NCI-H146 treated with DMSO at 0.1 percent for 48 hours (cell line): ENCODE results near the gene MRPS11.
"Not testable (repeated sequence)": the region's sequence is repeated elsewhere in the genome, so short reads cannot be mapped to it uniquely, and the experiment has no call there.

Experiments
- DNase-seq: peaks from one replicate; lab custom pipeline; 2025; ENCODE audit not compliant: unreplicated experiment; lab: John Stamatoyannopoulos, UW

MRPS11 gene

DNA sequence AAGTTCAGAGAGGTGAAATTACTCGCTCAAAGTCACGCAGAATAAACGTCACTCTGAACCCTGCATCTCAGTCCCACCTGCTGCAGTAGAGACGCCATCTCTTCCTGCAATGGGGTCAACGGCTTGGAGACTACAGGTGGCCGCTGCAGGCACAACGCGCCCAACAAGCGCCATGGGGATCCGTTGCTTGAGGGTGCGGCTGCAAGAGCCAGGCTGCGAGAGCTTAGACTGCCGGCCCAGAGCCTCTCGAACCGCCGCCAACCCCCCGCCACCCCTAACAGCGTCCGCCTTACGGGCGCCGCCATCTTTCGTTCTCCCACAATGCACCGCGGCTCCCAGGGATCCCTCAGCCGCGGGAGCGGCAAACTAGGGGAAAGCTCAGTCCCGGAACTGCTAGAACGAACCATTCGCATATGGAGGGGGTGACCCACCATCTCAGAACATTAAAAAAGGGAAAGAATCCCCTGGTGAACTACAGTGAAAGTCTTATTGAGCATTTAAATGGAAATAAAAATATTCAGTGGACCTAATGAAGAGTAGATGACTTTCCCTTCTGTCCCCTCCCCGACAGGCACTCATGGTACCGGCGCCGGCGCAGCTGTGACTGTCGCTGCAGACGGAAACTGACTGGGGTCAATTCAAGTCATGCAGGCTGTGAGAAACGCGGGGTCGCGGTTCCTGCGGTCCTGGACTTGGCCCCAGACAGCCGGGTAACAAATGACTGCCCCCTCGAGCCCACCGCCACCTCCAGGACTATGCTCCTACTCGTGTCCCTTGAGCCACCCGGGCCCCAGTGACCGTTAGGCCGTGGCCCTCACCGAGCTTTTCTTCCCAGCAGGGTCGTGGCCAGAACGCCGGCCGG, at the start of gene MRPS11, which contains the start of gene MRPL46:
MRPS11 (plus strand) TSS at position 636 of the 862 bp plus-strand sequence; CDS start at position 646, 10 bp downstream.
MRPL46 (minus strand) TSS at position 316 of the 862 bp plus-strand sequence; CDS start at position 305, 11 bp downstream.
- DNase-seq = peak; percentile 91

DNA sequence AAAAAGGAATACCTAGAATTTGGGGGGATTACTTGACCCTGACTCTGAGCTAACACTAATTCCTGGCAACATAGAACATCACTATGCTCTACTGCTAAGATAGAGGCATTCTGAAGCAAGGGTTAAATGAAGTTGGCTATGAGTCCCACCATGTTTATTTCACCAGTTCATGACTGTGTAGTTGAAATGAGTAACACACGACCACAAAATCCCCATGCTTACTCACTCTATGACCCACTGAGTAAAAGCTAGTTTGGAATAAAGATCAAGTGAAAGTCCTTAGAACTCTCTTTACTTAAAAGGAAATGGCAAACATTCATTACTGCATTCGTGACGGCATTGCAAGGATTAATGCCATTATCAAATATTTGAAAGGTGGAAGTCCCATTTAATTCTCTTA, 47.7 kb upstream of the MRPS11 start:
- DNase-seq = no peak

DNA sequence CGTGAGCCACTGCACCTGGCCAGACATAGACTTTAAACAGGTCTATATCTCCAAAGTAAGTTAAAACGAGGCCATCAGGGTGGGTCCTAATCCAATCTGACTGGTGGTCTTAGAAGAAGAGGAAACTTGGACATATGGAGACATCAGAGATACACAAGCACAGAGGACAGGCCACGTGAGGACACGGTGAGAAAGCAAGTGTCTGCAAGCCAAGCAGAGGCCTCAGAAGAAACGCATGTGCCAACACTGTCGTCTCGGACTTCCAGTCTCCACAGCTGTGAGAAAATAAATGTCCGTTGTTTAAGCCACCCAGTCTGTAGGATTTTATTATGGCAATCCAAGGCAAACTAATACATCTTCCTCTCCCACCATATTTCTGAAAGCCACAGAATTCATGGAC, 44.2 kb upstream of the MRPS11 start:
- no peak for DNase-seq

DNA sequence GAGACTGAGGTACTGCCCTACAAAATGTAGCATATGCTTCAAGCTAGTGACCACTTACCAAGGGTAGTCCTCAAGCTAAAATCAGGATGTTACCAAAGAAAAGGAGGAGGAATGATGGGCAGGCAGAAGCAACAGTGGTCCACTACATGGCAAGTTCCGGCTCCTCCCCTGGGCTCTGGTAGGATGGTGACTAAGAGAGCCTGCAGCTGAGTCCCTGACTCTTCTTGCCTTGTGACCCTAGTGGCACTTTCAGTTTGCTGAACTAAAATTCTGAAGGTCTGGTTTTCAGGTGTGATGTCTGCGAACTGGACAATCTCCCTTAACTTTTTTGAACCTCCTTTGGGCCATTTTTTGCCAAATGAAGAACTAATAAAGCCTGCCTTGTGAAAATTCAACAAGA, 41.2 kb upstream of the MRPS11 start:
- no peak for DNase-seq

DNA sequence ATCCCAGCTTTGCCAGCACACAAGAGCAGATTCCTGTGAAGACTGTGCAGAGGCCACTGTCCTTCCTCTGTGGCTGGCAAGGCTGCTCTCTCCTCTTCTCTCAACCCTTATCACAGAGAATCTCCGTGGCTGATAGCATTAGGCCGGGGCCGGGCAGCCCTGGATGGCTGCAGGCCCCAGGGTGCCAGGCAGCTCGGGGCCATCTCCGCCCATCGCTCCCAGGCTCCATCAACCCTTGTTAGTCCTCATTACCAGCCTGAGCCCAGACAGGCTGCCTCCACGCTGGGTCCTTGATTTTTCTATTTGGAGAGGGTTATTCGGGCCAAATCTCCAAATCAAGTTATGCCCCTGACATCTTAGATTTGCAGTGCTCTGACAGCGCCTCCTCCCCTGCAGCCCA, 39.5 kb upstream of the MRPS11 start:
- DNase-seq = no peak

DNA sequence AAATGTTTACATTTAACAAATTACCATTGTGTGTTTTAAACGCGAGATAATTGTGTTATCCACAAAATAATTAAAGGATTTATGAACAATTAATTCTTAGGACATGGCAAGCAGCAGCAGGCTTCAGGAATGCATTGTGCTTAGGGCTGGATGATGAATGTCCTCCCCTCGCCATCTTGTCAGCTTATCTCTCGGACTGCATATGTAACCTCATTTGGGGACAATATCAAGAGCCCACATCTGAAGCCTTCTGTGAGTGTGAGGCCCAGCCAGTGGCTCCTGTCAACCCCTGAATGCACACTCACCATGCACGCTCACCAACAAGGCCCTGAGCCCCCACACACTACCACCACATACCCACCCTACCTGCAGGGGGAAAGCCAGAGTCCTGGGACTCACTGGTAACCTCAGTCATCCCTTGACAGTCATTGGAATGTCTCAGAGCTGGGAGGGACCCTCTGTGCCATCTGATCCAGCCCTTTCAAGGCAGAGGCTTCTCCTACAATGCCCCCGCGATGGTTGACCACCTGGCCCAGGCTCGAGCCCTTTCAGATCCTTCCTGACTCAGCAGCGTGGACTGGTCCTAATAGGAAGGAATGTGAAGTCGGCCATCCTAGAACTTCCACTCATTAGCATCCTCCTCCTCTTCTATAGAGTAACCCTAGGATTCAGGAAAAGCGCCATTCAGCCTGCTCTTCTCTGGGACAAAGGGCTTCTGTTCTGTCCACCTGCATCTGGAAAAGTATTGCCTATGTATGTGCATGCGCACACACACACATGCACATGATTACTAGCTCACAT, 38.5 kb upstream of the MRPS11 start:
- no peak for DNase-seq

DNA sequence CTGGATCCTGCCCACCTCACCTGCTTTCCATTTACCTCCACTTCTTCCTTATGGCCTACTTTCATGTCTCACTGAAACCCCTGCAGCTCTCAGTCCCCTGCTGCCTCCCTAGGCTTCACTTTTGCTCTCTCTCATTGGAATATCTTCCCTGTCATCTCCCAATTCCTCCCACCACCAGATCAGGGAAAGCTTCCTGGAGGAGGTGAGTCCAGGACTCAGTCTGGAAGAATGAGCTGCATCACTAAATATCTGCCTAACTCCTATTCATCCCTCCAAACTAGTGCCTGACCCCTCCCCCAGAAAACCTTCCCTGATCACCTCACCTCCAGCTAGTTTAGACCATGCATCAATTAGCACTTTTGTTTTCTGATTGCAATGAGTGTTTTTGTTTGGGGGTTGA, 37.5 kb upstream of the MRPS11 start:
- no peak for DNase-seq

DNA sequence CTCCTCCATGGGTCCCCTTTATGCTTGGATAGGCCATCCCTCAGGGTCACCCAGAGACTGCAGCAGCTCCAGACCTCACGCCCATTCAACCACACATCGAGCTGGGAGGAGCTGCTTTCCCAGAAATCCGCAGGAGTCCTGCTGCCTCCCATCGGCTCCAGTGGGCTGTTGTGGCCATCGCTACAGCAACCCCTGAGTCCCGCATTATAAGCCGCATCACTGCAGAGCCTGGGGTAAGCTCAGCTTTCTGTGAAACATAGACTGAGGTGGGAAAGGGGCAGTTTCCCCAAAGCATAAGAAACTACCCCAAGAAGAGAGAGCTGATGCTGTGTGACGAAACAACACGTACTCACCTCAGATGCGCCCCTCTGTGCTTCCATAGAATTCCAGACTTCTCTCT, 36.1 kb upstream of the MRPS11 start:
- DNase-seq = no peak

DNA sequence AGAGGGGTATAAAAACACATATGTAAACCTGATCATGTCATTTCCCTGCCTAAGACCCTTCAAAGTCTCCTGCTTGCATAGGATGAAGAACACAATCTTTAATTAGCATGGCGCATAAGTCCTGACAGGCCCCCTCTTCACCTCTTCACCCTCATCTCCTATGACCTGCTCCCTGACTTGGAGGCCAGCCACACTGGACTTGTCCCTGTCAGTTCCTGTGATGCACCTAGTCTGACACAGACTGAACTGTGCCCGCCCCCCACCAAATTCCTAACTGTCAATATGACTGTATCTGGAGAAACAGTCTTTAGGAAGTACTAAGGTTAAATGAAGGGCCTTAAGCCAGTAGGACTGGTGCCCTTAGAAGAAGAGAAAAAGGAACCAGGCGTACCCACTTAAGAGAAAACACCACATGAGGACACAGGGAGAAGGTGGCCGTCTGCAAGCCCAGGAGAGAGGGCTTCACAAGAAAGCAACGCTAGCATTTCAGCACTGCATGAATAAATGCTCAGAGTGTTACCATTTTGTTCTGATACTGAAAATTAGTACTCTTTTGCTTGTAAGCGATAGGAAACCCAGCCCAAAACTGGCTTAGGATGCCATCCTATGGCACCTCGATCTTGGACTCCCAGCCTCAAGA, 34.3 kb upstream of the MRPS11 start:
- no peak for DNase-seq

DNA sequence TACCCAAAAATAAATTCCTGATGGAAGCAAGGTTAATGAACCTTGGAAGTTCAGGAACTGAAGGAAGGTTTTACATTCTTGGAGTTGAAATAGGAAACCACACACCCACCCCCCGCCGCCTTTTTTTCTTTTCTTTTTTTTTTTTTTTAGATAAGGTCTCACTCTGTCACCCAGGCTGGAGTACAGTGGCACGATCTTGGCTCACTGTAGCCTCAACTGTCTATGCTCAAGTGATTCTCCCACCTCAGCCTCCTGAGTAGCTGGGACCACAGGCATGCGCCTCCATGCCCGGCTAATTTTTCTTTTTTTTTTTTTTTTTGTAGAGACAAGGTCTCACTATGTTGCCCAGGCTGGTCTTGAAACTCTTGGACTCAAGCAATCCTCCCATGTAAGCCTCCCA, 33.4 kb upstream of the MRPS11 start:
- not testable (repeated sequence) for DNase-seq

DNA sequence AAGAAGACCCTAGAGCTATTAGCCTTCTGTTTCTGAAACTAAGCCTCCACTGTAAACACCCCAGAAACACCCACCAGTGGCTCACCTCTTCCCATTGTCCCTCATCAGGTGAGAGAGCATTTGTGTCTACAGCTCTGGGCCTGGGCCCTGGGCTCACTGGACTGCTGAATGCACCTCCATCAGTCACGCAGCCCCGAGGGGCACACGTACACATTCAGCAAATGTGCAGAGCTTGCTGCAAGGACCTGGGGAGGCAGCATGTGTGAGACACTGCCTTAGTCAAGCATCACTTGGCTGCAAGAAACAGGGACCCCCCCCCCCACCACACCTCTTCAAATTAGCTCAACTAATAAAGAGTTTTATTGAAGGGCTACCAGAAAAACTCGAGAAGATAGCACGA, 29.3 kb upstream of the MRPS11 start:
- DNase-seq = no peak

DNA sequence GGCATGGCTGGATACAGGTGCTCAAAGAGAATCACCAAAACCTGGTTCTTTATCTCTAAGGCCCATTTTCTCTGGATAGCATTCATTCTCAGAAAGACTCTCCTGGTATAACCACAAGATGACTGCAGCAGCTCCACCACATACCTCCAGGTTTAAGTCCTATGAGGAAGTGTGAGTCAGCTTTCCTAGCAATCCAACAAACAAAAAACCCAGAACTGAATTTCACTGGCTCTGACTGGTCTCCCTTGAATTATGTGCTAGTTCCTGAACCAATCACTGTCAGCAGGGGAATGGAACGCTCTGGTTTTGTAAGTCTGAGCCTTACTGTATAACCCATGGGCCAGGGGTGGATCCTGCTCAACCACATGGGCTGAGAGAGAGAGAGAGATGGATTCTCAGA, 27.5 kb upstream of the MRPS11 start:
- DNase-seq = no peak

DNA sequence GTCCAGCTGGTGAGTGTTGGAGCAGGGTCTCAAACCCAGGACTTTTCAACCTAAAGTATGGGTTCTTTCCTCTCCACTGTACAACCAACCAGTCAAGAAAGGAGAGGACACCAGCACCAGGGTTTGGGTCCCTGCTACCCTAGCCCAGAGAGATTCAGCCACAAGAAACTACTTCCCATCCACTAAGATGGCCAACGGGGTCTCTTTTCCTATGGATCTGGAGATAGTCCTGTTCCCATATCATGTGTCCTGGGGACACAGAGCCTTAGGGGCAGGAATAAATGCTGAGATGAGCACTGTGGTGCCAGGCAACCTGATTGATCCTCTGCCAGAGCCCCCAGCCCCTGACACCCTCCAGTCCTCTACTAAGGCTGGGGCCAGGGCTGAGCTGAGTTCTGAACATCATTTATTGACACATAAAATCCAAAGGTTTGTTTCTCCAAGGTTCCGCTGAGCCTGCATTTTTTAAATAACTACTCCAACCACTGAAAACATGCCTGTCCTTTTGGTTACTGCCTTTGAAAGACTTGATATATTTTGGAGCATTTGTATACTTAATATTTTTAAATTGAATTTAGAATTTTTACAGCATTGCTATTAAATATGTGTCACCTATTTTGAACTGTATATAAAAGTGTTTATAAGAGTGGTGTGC, 26.3 kb upstream of the MRPS11 start:
- DNase-seq = no peak

DNA sequence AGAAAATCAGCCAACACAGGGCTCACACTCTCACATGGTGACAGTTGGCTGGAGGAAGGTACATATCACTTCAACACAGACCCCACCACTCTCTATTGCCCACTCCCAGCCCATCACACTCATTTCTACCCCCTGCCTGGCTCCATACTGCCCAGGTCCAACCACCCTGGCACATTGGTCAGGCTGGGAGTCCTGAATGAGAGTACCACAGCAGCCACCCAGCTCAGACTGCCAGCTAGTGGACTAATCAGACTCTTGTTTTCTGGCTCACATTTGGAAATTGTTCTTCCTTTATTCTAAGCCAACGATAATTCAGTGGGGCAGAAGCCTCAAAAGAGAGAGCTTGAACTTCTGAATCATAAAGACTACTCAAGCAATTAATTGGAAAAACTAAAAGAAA, 20.3 kb upstream of the MRPS11 start:
- no peak for DNase-seq

DNA sequence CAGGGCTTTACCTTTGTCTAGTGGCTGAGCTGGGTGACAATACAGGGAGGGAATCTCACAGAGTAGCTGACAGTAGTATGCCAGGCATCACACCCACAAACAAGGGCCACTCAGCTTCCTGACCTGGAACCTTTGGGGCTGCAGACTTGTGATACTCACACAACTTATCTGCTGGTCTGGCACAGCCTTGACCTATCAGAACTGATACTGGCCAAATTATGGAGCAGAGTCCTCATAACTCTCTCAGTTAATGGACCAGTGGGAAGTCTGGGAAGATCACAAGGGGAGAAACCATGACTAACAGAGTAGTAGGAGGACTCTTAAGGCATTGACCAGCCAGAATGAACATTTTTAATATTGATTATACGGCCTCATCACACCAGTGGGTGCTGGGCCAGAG, 19.8 kb upstream of the MRPS11 start:
- DNase-seq = no peak

DNA sequence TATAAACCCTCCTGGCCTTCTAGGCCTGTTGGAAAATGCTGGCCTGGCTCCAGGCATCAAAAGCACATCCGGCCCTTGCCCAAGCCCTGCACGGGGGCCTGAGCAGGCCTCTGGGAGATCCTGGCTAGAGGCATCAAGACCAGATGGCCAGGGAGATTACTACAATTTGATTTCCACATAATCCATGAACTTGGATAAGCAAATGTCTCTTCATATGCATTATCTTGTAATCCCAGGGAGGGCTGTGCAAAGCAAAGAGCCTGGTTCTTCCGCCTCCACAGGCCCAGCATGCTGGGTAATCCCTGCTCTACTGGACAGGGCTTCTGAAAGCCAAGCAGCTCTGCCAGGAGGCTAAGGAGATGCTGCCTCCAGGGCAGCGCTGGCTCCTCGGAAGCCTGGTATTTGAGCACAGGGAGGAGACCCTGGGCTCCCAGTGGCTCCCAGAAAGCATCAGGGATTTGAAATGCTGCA, 18.5 kb upstream of the MRPS11 start:
- no peak for DNase-seq

DNA sequence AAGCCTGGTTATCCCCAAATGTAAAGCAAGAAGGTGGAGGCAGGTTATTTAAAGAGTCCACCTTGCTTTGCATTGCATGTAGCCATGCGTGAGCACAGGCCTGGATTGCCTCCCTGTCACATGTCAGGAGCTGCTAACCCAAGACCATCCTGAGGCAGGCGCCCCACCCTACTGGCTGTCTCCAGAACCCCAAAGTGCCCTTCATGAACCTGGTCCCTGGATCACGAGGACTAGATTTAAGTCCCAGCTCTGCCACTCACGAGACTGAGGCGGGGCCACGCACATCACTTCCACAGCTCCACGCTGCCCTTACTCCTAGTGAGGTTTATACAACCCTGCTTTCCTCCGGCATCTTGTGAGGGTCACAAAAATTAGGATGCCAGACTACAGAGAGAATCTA, 17.9 kb upstream of the MRPS11 start:
- DNase-seq = no peak

DNA sequence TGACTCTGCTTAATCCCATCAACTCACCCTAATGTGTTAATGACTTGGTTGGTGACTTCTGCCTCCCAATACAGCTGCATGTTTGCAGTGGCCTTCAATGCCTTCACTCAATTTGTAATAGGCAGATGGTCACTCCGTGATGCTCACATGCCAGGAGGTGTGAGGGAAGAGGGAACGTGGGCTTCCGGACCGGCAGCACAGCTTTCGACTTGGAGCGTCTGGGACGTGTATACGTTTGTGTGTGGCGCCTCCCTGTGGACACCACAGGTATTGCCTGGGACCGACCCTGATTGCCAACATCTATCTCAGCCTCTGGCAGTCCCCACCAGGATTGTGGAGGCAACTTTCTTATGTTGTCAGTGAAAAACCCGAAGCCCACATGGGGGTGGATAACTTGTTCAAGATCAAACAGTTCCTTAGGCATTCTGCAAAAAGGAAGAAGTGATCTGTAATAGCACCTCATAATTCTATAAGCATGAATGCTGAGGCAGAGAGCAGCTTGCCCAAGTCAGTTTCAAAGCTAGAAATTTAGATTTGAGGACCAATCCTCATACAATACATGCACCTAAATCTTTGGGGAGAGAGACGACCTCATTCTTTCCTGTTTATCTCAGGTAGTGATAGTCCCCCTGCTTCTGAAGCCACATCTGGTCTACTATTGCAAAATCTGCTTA, 17.2 kb upstream of the MRPS11 start:
- DNase-seq = no peak

DNA sequence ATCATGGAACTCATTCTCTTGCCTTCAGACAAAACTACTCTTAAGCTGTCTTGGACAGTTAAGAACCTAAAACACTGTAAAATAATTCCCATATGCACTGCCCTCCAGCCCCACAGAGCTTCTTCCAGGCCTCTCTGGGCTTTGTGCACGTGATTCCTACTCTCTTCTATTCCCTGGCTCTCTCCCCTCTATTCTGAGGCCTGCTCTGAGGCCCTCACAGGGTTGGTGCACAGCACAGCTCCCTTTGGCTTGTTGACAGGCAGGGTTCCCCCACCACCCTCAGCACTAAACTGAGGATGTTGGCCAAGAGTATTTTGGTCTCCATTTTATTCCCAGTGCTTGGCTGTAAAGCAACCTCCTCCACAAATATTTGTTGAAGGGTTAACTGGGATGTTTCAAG, 13.9 kb upstream of the MRPS11 start:
- DNase-seq = no peak

DNA sequence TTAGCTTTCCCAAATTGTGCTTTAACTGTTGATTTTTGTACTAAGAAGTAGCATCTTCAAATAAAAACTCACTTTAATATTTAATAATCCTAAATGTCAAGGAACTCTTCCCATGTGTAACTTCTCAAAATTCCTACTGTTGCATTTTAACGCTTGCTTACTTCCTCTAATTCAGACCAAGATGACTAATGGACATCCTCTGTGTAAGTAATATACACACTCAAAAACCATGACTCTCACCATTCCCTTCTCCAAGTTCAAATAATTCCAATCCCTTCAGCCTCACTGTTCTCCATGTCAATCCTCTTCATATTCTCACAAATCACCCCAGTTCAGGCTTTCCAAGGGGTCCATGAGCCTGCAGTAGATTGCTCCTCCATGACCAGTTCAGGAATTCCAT, 13.3 kb upstream of the MRPS11 start:
- no peak for DNase-seq
